ENCODE measurements around the gene MYL10.
"Not testable (repeated sequence)": the region's sequence is repeated elsewhere in the genome, so short reads cannot be mapped to it uniquely, and the experiment has no call there.

The MYL10 gene

DNA sequence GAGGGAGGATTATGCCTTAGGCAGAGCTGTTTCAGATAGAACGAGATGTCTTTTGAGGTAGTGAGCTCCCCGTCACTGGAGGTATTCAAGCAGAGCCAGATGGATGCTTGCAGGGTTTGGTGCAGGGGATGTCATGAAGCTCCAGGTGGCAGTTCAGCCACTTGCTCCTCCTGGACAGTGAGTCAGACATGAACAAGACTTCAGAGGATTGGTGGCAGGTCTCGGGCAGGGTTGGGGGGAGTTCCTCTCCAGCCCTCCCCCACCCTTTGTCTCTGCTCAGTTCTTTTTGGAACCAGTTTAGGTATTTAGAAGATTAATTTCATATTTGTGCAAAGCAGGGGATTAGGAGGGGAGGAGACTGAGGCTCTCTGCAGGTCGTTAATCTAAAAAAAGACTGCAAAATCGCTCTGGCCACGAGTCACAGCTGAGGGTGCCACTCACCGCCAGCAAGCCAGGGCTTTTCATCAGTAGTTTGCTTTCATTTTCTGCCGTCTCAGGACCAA, 21.5 kb upstream of the MYL10 start:
- DNase-seq = no peak

DNA sequence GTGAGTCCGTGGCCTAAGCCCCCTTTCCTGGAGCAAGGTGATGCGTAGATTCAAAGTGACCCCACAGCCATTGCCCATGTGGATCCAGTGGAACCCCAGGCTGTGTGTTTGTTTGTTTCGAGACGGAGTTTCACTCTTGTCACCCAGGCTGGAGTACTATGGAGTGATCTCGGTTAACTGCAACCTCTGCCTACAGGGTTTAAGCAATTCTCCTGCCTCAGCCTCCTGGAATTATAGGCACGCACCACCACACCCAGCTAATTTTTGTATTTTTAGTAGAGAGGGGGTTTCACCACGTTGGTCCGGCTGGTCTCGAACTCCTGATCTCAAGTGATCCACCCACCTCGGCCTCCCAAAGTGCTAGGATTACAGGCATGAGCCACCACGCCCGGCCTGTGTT, 18.8 kb upstream of the MYL10 start:
- DNase-seq = not testable (repeated sequence)

DNA sequence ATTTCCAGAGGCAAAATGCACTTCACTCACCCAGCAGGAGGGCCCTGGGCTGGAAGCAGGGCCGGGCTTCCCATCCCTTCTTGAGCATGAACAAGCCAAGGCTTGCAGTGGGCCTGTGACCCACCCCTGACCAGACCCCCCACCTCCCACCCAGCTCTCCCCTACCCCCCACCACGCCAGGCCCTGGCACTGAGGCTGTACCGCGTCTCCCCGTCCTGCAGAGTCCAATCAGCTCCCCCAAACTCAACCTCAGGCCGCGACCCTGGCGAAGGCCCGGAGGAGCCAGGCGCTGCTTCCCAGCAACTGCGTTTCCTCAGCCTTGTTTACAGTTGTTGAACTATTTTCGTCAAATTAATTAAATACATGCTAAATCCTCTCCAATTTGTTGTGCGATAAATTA, 16.9 kb upstream of the MYL10 start:
- no peak for DNase-seq

DNA sequence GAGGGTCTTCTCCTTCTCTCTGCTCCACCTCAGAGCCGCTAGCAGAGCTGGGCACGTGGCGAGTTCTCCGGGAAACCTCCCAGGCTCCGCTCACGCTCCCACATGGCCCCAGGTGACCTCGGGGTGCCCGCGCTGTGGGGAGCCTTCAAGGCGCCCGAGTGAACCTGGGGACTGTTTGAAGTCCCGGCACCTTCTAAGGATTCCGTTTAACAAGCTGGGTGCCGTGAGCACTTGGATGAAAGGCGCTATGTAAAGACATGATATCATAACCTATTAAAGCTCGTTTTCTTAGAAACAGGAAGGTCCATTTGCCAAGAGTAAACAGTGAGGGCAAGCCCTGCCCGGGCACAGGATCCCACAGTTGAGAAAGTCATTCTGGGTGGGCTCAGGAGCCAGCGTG, 15.8 kb upstream of the MYL10 start:
- no peak for DNase-seq

DNA sequence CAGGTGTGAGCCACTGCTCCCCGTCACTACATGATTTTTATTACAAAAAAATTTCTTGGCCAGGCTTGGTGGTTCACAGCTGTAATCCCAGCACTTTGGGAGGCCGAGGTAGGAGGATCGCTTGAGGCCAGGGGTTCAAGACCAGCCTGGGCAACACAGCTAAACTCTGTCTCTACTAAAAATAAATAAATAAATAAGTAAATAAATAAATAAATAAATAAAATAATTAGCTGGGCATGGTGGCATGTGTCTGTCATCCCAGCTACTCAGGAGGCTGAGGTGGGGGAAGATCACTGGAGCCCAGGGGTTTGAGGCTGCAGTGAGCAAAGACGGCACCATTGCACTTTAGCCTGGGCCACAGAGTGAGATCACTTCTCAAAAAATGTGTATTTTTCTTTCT, 10.0 kb upstream of the MYL10 start:
- not testable (repeated sequence) for DNase-seq

DNA sequence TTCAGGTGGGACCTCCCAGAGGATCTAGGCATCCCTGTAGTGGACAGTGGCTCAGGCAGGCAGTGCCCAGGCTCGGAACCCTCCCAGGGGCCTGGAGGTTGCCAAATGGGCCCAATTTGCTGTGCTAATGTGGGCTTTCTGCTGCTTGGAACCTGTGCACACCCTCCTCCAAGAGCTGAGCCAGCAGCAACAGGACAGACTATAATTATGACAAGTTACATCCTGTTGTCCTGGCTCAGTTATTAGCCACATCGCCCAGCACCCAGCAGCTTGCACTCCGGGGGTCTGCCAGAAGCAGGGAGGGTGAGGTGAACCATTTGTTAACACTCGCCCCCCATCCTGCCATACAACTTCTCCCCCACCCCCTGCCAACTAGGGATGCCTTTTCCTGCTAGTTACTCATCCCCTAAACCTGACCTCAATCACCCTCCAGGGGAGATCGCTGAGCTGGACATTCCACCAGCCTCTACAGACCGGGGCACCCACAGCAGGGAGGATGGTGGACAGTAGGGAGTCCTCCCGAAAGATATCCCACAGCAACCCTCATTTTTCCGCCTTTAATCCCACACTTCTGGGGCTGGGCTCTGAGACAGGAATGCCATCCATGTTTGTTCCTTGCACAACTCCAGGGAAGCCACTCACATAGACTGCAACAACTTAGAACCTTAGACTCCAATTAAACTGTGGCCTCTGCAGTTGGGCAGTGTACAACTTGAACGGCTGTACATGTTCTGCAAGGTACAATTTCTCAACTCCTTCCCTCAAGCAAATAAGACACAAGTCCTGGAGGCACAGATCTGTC, 7.9 kb upstream of the MYL10 start:
- DNase-seq = no peak

DNA sequence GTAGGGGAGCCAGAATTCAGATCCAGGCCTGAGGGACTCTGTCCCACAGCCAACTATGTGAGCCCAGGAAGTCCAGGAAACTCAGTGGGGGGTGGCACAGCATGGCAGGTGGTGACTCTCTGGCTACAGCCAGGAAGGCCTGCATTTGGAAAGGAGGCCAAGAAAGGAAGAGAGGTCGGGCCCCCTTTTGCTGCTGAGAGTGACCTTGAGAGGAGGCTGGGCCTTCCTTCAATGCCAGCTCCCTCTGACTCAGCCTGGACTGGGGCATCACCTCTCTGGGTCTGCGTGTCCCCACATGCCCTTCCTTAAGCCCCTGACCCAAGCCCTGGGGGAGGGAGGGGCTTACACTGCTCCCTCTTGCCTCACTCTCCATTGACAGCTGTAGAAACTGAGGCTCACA, 6.4 kb upstream of the MYL10 start:
- DNase-seq = no peak

DNA sequence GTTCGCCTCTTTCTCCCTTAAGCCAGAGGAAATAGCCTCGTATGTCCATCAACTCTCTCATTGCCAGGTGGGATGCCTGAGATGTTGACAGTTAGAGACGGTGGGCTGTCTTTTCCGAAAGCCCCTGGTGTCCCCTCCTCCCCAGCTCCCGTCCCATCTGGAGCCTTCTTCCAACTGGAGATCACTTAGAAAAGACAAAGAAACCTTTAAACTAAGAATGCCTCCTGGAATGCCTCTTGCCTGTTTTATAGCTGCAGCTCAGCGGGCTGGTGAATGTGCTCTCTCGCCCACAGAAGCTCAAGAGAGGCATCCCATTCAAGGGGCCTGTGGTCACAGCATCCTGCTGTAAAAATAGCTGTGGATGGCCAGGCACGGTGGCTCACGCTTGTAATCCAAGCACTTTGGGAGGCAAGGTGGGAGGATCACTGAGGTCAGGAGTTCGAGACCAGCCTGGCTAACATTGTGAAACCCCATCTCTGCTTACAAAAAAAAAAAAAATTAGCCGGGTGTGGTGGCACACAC, 5.2 kb upstream of the MYL10 start:
- no peak for DNase-seq

DNA sequence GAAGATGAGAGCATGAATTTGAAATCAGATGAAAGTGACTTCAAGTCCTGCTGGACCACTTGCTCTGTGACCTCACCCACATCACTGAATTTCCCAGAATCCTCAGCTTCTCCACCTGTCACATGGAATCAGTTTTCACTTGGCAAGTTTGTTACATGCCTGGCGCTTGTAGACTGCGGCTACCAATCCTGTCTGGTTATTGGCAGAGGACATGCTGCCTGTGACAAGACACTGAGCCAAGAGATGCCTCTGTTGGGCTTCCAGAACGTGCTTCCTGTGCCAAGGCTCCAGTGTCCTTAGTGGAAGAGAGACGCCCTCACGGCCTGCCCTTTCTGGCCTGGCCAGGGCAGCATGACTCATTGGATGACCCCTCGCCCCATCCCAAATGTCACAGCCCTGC, 4.4 kb upstream of the MYL10 start:
- DNase-seq = no peak

DNA sequence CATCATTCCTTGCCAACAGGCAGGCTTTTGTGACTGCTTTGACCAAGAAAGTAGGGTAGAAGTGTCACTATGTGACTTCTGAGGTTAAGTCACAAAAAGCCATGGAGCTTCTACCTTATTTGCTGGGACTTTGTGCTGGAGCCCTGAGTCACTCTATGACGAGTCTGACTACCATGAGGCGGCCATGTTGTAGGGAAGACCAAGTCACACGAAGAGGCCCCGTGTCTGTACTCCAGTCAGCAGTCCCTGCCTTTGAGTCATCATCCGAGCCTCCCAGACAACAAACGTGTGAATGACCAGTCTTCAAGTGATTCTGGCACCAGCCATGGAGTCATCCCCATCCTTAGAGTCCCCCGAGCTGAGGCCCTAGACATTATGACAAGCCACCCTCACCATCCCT, 3.5 kb upstream of the MYL10 start:
- no peak for DNase-seq

DNA sequence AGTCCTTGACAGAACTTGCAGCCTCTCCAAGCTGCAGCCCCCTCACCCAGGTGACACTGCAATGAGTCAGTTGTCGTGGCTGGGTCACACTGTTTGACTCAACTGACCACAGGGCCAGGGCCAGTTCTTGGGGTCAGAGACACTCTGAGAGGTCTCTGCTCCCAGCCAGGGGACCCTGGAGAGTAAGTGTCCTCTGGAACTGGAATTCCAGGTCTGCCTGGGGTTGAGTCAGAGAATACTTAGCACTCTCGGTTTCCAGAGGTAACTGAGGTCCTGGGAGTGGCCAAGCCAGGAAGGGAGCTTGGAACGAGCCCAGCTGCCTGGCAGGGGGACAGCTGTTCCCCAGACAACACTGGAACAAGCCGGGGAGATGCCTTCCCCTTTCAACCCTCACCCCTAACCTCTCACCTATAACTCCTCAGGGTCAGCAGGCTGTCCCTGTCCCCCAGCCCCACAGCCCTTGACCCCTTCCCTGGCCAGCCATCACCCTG, 2.2 kb upstream of the MYL10 start:
- DNase-seq = peak; percentile 4

DNA sequence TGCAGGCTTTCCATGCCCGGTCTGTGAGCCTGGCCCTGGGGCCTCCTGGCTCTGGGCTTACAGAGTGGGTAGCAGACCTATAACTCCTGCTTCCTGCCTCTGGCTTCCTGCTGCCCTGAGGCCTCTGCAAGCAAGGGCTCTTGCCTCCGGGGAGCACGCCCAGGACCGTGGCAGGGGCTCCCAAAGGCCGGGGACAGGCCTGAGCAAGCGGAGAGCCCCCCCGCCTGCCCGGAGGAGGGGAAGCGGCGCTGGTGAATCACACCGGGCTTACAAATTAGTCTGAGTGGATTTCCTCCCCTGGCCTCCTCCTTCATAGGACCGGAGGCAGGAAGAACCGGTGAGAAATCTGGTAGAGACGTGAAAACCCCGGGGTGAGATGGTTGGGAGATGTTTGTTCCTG, 1.5 kb upstream of the MYL10 start:
- no peak for DNase-seq

DNA sequence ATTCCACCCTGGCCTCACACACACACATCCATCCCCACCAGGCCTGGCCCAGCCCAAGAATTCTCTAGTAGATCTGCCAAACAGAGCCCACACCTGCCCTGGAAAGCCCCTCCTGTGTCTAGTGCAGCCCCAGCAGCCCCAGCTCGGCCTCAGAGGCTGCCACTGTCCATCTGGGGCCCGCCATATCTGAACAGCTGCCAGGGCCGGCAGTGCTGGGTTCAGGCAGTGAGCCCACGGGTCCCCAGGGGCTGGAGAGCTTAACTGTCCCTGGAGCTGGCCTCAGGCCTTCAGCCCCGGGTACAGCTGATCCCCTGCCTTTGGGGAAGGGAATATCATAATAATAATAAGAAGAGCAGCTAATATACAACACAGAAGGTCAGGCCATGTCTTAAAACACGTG, 574 bp downstream of the MYL10 start:
- no peak for DNase-seq

DNA sequence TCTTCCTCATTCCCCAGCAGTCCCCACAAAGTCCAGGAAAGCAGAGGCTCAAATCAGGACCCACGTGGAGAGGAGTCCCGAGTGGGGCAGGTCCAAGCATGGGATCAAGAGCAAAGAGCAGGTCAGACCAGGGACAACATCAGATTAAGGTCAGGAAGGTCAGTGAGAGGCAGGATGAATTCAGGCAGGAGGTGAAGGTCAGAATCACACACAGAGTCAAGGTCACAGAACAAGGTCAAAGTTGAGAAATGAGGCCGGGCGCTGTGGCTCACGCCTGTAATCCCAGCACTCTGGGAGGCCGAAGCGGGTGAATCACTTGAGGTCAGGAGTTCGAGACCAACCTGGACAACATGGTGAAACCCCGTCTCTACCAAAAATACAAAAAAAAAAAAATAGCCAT, 2.3 kb downstream of the MYL10 start:
- no peak for DNase-seq

DNA sequence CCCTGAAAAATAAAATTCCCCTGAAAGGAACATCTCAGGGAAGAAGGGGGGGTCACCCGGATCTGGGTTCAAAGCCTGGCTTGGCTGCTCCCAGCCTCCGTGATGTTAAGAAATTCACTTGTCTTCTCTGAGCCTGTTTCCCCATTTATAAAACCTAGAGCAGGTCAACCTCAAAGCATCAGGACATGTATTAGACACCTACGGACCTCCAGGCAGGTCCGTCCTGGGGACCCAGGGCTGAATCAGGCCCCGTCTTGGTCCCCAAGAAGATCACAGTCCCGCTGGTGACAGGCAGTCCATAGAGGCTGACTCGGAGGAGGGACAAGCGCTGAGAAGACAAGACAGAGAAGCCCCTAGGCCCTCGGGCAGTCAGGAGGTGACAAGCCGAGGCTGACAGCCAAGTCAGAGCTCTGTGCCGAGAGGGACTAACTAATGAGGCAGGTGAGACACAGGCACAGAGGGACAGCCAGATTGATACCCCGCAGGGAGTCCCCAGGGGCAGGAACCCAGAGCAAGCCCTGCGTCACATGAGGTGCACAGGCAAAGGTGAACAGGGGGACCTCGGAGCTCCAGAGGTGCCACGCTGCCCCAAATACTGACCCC, 2.9 kb downstream of the MYL10 start:
- no peak for DNase-seq

DNA sequence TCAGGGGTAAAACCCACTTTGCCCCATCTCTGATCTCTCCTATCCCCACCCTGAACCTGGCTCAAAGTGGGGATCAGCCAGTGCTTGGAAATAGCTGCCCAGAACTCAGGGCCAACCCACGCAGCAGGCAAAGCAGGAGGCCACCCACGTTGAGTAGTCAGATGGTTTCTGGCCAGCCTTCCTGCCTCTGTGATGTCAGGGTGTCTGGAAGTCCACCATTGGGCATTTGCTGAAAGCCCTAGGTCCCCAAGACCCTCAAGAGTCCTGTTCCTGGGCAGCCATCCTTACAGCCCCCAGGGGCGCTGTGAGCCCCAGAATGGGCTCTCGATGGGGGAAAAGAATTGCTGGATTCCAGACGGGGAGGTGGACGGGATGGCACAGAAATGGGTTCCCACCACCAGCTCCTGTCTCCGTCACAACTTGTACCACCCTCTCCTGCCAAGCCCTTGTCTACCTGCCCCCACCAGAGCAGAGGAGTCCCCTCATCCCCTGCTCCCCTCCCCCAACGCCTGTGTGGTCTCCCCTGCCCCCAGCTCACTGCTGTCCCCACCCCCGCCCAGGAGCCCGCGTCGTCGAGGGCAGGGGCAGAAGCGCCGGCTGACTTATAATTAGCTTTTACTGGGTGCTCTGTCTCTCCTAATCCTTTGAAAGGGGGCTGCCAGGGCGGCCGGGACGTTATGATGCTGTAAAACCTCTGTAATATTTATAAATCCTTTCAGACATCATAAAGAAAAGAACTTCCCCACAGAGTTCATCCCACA, 3.9 kb downstream of the MYL10 start:
- DNase-seq = no peak

DNA sequence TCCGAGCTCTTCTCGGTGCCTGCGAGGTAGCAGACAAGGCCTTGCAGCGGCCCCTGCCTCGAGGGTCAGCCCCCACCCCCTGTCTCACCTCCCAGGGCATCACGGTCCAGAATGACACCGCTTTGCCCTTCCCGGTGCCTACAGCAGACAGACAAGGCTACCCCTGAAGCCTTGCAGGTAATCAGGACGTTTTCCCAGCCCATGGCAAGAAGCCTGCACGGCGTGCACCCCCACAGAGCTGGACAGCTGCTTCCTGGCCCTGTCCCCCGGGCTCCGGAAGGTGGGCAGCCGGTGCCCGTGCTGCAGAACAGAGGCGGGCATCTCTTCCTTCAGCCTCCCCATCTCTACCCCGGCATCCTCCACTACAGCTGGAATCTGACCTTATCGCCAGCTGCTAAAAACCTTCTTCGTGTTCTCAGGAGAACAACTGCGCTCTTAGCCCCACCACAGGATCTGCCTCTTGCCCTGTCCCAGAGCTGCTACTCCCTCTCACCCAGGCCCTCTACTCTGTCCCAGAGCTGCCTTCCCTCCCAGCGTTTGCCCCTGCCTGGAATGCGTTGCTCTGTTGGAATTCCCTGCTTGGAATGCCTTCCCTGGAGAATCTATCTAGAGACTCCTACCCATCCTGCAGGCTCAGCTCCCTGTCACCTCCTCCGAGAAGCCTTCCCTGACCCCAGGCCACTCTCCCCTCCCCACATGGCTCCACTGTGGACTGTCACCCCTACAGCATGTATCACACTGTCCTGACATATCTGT, 4.7 kb downstream of the MYL10 start:
- no peak for DNase-seq

DNA sequence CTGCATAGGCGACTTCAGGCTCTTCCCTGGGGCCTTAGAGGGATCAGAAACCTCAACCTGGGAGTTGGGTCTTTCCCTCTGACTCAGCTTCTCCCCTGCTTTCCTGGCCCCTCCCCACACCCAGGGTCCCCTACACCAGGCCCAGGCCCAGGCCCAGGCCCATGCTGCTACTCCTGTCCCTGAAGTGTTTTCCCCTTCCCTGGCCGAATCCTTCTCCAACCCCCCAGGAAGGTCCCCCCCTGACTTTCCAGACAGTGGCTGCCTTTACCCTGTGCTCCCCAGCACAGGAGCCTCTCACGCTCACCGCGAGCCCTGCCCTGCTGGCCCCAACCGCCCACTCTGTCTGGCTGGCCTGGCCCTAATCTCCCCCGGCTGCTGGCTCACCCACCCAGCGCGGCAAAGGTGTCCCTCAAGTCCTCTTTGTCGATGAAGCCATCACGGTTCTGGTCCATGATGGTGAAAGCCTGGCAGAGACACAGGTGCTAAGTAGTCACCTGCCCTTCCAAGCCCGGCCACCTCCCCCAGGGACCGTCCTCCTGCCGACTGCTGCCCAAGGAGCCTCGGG, 6.4 kb downstream of the MYL10 start:
- DNase-seq = no peak

DNA sequence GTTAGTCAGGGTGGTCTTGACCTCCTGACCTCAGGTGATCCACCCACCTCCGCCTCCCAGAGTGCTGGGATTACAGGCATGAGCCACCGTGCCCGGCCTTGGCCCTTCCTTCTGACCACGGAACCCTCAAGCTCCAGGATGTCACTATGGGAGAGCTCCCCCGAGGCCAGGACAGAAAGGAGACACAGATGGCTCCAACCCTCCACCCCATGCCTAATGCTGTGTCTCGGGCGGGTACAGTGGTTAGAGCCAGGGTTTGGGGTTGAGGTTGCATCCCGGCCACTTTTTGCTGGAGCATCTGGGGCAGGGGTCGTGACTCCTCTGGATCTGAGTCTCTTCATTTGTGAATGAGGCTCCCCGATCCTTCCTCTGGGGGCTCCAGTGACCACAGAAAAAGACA, 8.1 kb downstream of the MYL10 start:
- no peak for DNase-seq

DNA sequence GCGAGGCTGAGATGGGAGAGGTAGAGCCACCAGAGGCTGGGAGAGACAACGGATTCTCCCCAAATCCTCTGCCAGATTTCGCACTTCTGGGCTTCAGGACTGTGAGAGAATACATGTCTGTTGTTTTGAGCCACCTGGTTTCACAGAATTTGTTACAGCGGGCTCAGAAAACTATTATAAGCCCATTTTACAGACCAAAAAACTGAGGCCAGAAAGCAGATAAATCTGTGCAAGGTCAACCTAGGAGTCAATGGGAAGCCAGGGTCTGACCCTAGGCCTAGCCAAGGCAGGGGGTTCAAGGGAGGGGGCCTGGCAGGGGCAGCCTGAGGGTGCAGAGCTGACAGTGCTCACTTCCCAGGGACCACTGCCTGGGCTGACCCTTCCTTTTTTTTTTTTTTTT, 8.7 kb downstream of the MYL10 start:
- no peak for DNase-seq

DNA sequence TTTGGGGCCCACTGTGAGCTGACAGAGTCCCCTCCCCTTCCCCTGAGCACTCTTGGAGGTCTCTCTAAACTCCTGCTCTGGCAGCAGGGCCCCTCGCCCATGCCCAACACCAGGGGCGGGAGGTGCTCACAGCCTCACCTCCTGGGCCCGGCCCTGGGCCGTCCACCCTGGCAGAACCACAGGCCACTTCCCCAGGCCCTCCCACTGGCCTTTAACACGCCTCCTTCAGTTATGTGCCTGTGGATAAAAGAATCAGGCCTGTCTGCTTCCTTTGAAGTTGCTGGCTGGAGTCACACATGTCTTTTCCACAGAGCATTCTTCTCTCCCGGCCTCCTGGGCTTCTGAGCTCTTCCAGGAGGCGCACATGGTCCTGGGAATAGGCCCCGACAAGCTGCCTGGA, 10.2 kb downstream of the MYL10 start:
- no peak for DNase-seq

DNA sequence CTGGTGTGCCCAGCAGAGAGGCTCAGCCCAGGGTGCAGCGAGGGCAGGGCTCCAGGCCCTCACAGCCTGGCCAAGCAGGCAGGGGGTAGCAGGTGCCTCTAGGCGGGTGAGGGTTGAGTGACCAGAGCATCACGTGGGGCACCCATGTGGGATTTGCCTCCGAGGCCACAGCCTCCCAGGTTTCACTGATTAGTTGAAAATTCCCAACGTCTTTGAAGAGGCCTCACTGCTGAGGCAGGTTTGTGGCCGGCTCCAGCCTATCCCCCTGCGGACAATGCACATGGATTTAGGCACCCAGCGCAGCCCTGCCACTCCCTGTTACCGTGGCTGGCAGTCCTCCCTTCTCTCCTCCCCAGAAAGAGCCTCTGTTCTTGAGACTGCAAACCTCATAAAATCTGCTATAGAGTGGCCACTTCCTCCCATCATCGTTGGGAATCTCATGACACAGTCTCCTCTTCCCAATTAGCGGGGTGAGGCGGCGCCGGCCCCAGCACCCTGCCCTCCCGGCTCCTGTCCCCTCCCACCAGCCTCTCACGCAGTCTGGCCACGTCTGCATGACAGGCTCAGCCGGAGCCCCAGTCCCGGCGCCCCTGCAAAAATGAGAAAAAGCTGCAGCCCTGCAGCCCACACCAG, 10.8 kb downstream of the MYL10 start:
- DNase-seq = no peak

Measured in NCI-H1694 (cell line).